MM.1S (cell line): Measurements from ENCODE around the gene ITK.

Experiments
- DNase-seq: peaks from one replicate; pipeline ENCODE4 v3.0.0-alpha.2; 2015
- H2AFZ ChIP-seq: fragments of 300-600 bp; sonication (generic); 2 replicates; pipeline ENCODE4 v1.6.0; 2016; ENCODE audit warnings: antibody characterized with exemption, low read length
- H3F3A ChIP-seq: fragments of 300-600 bp; sonication (generic); 2 replicates; pipeline ENCODE4 v1.6.1; 2016; ENCODE audit warnings: mild to moderate bottlenecking, antibody characterized with exemption, low read length, moderate library complexity, mixed read lengths; ENCODE audit not compliant: insufficient read depth
- H3K27ac ChIP-seq: fragments of 300-600 bp; sonication (generic); 2 replicates; pipeline ENCODE4 v1.5.1; 2016; ENCODE audit warnings: mild to moderate bottlenecking, low read length
- H3K27me3 ChIP-seq: fragments of 300-600 bp; sonication (generic); replicated peaks from 2 replicates; pipeline ENCODE4 v1.6.0; 2016; ENCODE audit warnings: low read length; ENCODE audit not compliant: insufficient read depth
- H3K36me3 ChIP-seq: fragments of 300-600 bp; sonication (generic); replicated peaks from 2 replicates; pipeline ENCODE4 v1.6.1; 2016; ENCODE audit warnings: mild to moderate bottlenecking, low read length, mixed read lengths; ENCODE audit not compliant: insufficient read depth
- H3K4me1 ChIP-seq: fragments of 300-600 bp; sonication (generic); 2 replicates; pipeline ENCODE4 v1.6.1; 2016; ENCODE audit warnings: low read length, mixed read lengths
- H3K4me2 ChIP-seq: fragments of 300-600 bp; sonication (generic); 2 replicates; pipeline ENCODE4 v1.6.0; 2016; ENCODE audit warnings: low read depth, low read length
- H3K4me3 ChIP-seq: fragments of 300-600 bp; sonication (generic); 2 replicates; pipeline ENCODE4 v1.5.1; 2016; ENCODE audit warnings: low read length, mixed read lengths
- H3K79me2 ChIP-seq: fragments of 300-600 bp; sonication (generic); 2 replicates; pipeline ENCODE4 v1.6.1; 2016; ENCODE audit warnings: mixed run types, low read length, mixed read lengths
- H3K9ac ChIP-seq: fragments of 300-600 bp; sonication (generic); 2 replicates; pipeline ENCODE4 v1.6.1; 2016; ENCODE audit warnings: low read length, mixed read lengths
- H3K9me2 ChIP-seq: fragments of 300-600 bp; sonication (generic); replicated peaks from 2 replicates; pipeline ENCODE4 v1.6.1; 2016; ENCODE audit warnings: mild to moderate bottlenecking, low read length, mixed read lengths; ENCODE audit not compliant: insufficient read depth
- H3K9me3 ChIP-seq: fragments of 300-600 bp; sonication (generic); replicated peaks from 2 replicates; pipeline ENCODE4 v1.6.1; 2016; ENCODE audit warnings: mild to moderate bottlenecking, low read length, mixed read lengths; ENCODE audit not compliant: insufficient read depth
- H4K20me1 ChIP-seq: fragments of 300-600 bp; sonication (generic); 2 replicates; pipeline ENCODE4 v1.6.1; 2016; ENCODE audit warnings: mild to moderate bottlenecking, low read length, moderate library complexity, mixed read lengths; ENCODE audit not compliant: insufficient read depth
- CTCF ChIP-seq: fragments of 300-600 bp; sonication (generic); IDR thresholded peaks from 2 replicates; pipeline ENCODE4 v1.5.1; 2016; ENCODE audit warnings: antibody characterized with exemption, low read length, mixed read lengths
- EZH2 ChIP-seq: fragments of 300-600 bp; sonication (generic); optimal IDR thresholded peaks from 2 replicates; pipeline ENCODE3; 2017; ENCODE audit warnings: low read depth, mild to moderate bottlenecking, antibody characterized with exemption, low read length, mixed read lengths
- EZH2phosphoT487 ChIP-seq: fragments of 300-600 bp; sonication (generic); IDR thresholded peaks from 2 replicates; pipeline ENCODE4 v1.6.1; 2018; ENCODE audit warnings: antibody characterized with exemption, low read length

Gene ITK

GRCh38 chr5:157285310-157286035 is 104.8 kb downstream of the ITK start:
- no peaks in the 10 kb centered on the region for H3K27me3 ChIP-seq
- no peaks in the 10 kb centered on the region for H3K9me3 ChIP-seq
- no peak overlapping the region for H3K27ac ChIP-seq
- peaks cover 63% of the 10 kb centered on the region for H3K79me2 ChIP-seq
- H3K9me2 ChIP-seq: no peaks in the 10 kb centered on the region
- no peak for TF ChIP-seq EZH2phosphoT487
- no peak for TF ChIP-seq CTCF
- TF ChIP-seq EZH2: no peak
- H3K4me2 ChIP-seq: no peak overlapping the region
- peaks cover 9% of the 10 kb centered on the region for H3F3A ChIP-seq
- no peak for DNase-seq
- H3K9ac ChIP-seq: no peak overlapping the region
- H3K36me3 ChIP-seq: peaks cover 2% of the 10 kb centered on the region; the same call in 1 of the 2 replicates
- no peak overlapping the region for H3K4me3 ChIP-seq
- no peak overlapping the region for H2AFZ ChIP-seq
- H4K20me1 ChIP-seq: 0 out of 2 replicates have a peak, but pooled peaks cover 3% of the 10 kb centered on the region
- peaks cover 19% of the 10 kb centered on the region for H3K4me1 ChIP-seq

DNA sequence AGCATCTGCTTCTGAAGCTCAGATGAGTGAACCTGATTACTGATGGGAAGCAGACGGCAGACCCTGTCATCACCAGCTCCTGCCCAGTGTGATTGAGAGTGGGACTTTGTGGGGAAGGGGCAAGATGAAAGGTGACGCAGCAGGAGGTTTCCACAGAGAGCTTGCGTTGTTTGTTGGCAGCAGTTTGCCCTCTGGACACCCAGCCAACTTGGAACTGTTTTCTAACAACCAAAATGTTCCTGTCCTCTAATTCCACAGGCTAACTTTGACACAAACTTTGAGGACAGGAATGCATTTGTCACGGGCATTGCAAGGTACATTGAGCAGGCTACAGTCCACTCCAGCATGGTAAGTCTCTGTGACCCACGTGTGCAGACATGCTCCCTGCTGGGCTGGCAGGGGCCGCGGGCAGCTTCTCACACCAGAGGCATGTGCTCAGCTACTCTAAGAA is 106.1 kb downstream of the ITK start:
- Histone ChIP-seq H2AFZ (no peak overlapping the region), H3K4me2 (no peak overlapping the region), H3K27me3 (no peaks in the 10 kb centered on the region), H3K9ac (no peak overlapping the region), H3F3A (peaks cover 9% of the 10 kb centered on the region), H3K27ac (no peak overlapping the region), H3K4me1 (peaks cover 19% of the 10 kb centered on the region), H4K20me1 (0 out of 2 replicates have a peak, but pooled peaks cover 3% of the 10 kb centered on the region), H3K79me2 (peaks cover 50% of the 10 kb centered on the region), H3K4me3 (no peak overlapping the region), H3K9me2 (no peaks in the 10 kb centered on the region), H3K36me3 (peaks cover 2% of the 10 kb centered on the region; the same call in 1 of the 2 replicates), H3K9me3 (no peaks in the 10 kb centered on the region)
- no peak for DNase-seq
- TF ChIP-seq EZH2phosphoT487: no peak
- TF ChIP-seq EZH2: no peak
- TF ChIP-seq CTCF: no peak

- 0 out of 2 replicates have a peak, but pooled peaks cover 3% of the 10 kb centered on the region for H4K20me1 ChIP-seq
These were observed 107.9 kb downstream of the ITK start for GRCh38 chr5:157288405-157289163.

More at GRCh38 chr5:157288405-157289163, 107.9 kb downstream of the ITK start:
- Histone ChIP-seq H3K9me2 (no peaks in the 10 kb centered on the region), H3F3A (no peaks in the 10 kb centered on the region), H3K27me3 (no peaks in the 10 kb centered on the region), H3K27ac (no peak overlapping the region), H3K4me2 (no peak overlapping the region), H3K79me2 (peaks cover 32% of the 10 kb centered on the region), H3K4me1 (peaks cover 3% of the 10 kb centered on the region), H3K9me3 (no peaks in the 10 kb centered on the region), H3K4me3 (no peak overlapping the region), H2AFZ (no peak overlapping the region), H3K36me3 (peaks cover 2% of the 10 kb centered on the region; the same call in 1 of the 2 replicates), H3K9ac (no peak overlapping the region)
- DNase-seq: no peak
- no peak for TF ChIP-seq CTCF
- TF ChIP-seq EZH2: no peak
- TF ChIP-seq EZH2phosphoT487: no peak
